Progenitor cell of endocrine pancreas (in vitro differentiated cells): ENCODE measurements around the gene HEXD. TPM values are rescaled to one million over a fixed set of nuclear protein-coding genes. Genes with fewer than 3 reads are reported as not detected.

Experiments
- DNase-seq: peaks from one replicate; pipeline ENCODE4 v3.0.0; 2021; ENCODE audit warnings: low spot score; ENCODE audit not compliant: unreplicated experiment
- H3K27ac Mint-ChIP-seq: 2 replicates; pipeline ENCODE4 v1.8.0; 2021; ENCODE audit warnings: mild to moderate bottlenecking, moderate library complexity, mixed read lengths
- H3K27me3 Mint-ChIP-seq: 2 replicates; pipeline ENCODE4 v1.8.0; 2021; ENCODE audit warnings: mixed read lengths
- H3K36me3 Mint-ChIP-seq: 2 replicates; pipeline ENCODE4 v1.8.0; 2022; ENCODE audit warnings: mixed read lengths; ENCODE audit not compliant: insufficient read depth
- H3K4me1 Mint-ChIP-seq: 2 replicates; pipeline ENCODE4 v1.8.0; 2021; ENCODE audit warnings: low read depth, mixed read lengths
- H3K4me3 Mint-ChIP-seq: 2 replicates; pipeline ENCODE4 v1.8.0; 2021; ENCODE audit warnings: low read depth, mild to moderate bottlenecking, moderate library complexity, mixed read lengths
- H3K9me3 Mint-ChIP-seq: 2 replicates; pipeline ENCODE4 v1.8.0; 2021; ENCODE audit warnings: low read depth, mixed read lengths
- total RNA-seq: library from RNA; stranded (reverse); gene quantifications from 2 replicates; pipeline ENCODE4 v1.2.1, GENCODE V29; 2021
- TF ChIP-seq, protein P1 (sequence below): fragments of 200-600 bp; sonication (generic); IDR thresholded peaks from one replicate; pipeline ENCODE4 v1.5.0; 2021; ENCODE audit warnings: antibody characterized with exemption, mild to moderate bottlenecking; ENCODE audit not compliant: unreplicated experiment

Gene HEXD
- total RNA-seq, 1 donor from 2014 or later = 86.4 TPM

GRCh38 chr17:82412535-82413520, 5.3 kb upstream of the HEXD start:
- Mint-ChIP-seq H3K4me3 (no peak overlapping the region), H3K36me3 (peaks cover 6% of the 10 kb centered on the region), H3K27ac (no peak overlapping the region), H3K4me1 (peaks cover 2% of the 10 kb centered on the region), H3K9me3 (no peaks in the 10 kb centered on the region), H3K27me3 (no peaks in the 10 kb centered on the region)
- DNase-seq = no peak
- TF ChIP-seq, protein P1, sequence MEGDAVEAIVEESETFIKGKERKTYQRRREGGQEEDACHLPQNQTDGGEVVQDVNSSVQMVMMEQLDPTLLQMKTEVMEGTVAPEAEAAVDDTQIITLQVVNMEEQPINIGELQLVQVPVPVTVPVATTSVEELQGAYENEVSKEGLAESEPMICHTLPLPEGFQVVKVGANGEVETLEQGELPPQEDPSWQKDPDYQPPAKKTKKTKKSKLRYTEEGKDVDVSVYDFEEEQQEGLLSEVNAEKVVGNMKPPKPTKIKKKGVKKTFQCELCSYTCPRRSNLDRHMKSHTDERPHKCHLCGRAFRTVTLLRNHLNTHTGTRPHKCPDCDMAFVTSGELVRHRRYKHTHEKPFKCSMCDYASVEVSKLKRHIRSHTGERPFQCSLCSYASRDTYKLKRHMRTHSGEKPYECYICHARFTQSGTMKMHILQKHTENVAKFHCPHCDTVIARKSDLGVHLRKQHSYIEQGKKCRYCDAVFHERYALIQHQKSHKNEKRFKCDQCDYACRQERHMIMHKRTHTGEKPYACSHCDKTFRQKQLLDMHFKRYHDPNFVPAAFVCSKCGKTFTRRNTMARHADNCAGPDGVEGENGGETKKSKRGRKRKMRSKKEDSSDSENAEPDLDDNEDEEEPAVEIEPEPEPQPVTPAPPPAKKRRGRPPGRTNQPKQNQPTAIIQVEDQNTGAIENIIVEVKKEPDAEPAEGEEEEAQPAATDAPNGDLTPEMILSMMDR = no peak

- TF ChIP-seq, protein P1 = peak; percentile 66
- H3K4me1 Mint-ChIP-seq = peaks cover 5% of the 10 kb centered on the region
- H3K27ac Mint-ChIP-seq = no peak overlapping the region
- H3K27me3 Mint-ChIP-seq = no peaks in the 10 kb centered on the region
- H3K4me3 Mint-ChIP-seq = no peak overlapping the region
- H3K36me3 Mint-ChIP-seq = peaks cover 3% of the 10 kb centered on the region
- no peaks in the 10 kb centered on the region for H3K9me3 Mint-ChIP-seq
- peak; percentile 75 for DNase-seq
Observed at GRCh38 chr17:82414548-82415281, 3.4 kb upstream of the HEXD start.

DNA sequence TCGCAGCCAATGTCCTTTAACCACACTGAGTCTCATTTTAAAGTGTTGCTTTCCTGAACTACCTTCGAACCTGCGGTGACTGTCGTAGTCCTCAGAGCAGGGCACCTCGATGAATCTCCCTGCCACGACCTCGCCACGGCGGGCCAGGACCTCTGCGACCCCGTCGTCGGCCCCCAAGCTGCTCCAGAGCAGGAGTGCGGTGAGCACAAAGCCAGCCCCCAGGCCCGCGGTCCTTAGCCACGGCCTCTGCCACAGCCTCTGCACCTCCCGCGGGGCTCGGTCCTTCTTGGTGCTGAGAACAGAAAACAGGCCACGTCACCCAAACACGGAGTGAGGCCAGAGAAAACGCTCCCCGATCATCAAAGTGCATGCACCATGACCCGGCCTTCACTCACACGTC, 2.8 kb upstream of the HEXD start:
- DNase-seq = no peak
- TF ChIP-seq, protein P1 = no peak
- no peak overlapping the region for H3K4me3 Mint-ChIP-seq
- H3K9me3 Mint-ChIP-seq = no peaks in the 10 kb centered on the region
- H3K4me1 Mint-ChIP-seq = peaks cover 5% of the 10 kb centered on the region
- no peak overlapping the region for H3K27ac Mint-ChIP-seq
- no peaks in the 10 kb centered on the region for H3K27me3 Mint-ChIP-seq
- H3K36me3 Mint-ChIP-seq = peaks cover 7% of the 10 kb centered on the region

DNA sequence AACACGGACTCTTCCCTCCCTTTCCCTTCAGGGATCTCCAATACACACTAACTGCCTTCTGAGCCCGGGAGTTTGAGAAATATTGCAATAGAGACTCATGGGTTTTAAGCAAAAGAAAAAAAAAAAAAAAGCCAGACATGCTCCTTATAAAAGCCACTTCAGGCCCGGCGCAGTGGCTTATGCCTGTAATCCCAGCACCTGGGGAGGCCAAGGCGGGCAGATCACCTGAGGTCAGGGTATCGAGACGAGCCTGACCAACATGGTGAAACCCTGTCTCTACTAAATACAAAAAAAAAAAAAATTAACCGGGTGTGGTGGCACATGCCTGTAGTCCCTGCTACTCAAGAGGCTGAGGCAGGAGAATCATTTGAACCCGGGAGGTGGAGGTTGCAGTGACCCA, 2.4 kb upstream of the HEXD start:
- H3K27me3 Mint-ChIP-seq = no peaks in the 10 kb centered on the region
- peaks cover 5% of the 10 kb centered on the region for H3K4me1 Mint-ChIP-seq
- no peak overlapping the region for H3K27ac Mint-ChIP-seq
- TF ChIP-seq, protein P1 = no peak
- H3K4me3 Mint-ChIP-seq = no peak overlapping the region
- H3K9me3 Mint-ChIP-seq = no peaks in the 10 kb centered on the region
- H3K36me3 Mint-ChIP-seq = peaks cover 8% of the 10 kb centered on the region
- DNase-seq = no peak

DNA sequence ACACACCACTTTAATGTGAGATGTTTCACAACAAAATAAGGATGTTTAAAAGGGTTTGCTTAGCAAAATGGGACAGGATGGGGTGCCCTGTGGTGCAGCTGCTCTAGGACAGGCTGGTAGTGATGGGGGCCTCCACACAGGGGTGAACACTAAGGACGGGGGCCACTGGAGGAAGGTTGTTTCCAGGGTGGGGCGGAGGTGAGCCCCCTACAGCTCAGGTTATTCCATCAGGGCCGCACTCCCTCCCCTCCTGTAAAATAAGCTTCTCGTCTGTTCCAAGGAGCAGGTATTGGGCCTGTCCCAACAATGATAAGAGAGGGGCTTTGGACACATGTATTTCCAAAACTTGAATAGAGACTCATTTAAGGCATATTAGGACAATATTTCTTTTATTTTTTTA, 1.9 kb upstream of the HEXD start:
- no peak overlapping the region for H3K27ac Mint-ChIP-seq
- DNase-seq = no peak
- no peaks in the 10 kb centered on the region for H3K9me3 Mint-ChIP-seq
- no peak overlapping the region for H3K4me3 Mint-ChIP-seq
- H3K4me1 Mint-ChIP-seq = peaks cover 5% of the 10 kb centered on the region
- no peaks in the 10 kb centered on the region for H3K27me3 Mint-ChIP-seq
- TF ChIP-seq, protein P1 = no peak
- peaks cover 13% of the 10 kb centered on the region for H3K36me3 Mint-ChIP-seq
